Activated naive CD4-positive, alpha-beta T cell treated with anti-CD3 and anti-CD28 coated beads, Interleukin-2, amount 10 ng/mL, durations not matched to agents 7 days and 5 days (primary cell): ENCODE measurements around the gene IQCE.
"Not testable (repeated sequence)": the region's sequence is repeated elsewhere in the genome, so short reads cannot be mapped to it uniquely, and the experiment has no call there.

Experiments
- CTCF ChIA-PET: fragments of 350-600 bp; sonication (Branson Sonifier 250); formaldehyde crosslinking; loops from one replicate; lab custom pipeline; 2021; ENCODE audit warnings: antibody characterized with exemption; lab: Charles Lee
- DNase-seq: peaks from one replicate; pipeline ENCODE4 v3.0.0-alpha.2; 2020
- H3K27ac Mint-ChIP-seq: one replicate; pipeline ENCODE4 v1.8.0; 2021; ENCODE audit warnings: mild to moderate bottlenecking, moderate library complexity, mixed read lengths
- H3K27me3 Mint-ChIP-seq: one replicate; pipeline ENCODE4 v1.8.0; 2021; ENCODE audit warnings: mild to moderate bottlenecking, mixed read lengths
- H3K36me3 Mint-ChIP-seq: one replicate; pipeline ENCODE4 v1.8.0; 2021; ENCODE audit warnings: mixed read lengths
- H3K4me1 Mint-ChIP-seq: one replicate; pipeline ENCODE4 v1.8.0; 2021; ENCODE audit warnings: mixed read lengths
- H3K4me3 Mint-ChIP-seq: one replicate; pipeline ENCODE4 v1.8.0; 2021; ENCODE audit warnings: mild to moderate bottlenecking, moderate library complexity, mixed read lengths
- H3K9me3 Mint-ChIP-seq: one replicate; pipeline ENCODE4 v1.8.0; 2021; ENCODE audit warnings: mixed read lengths

IQCE gene

DNA sequence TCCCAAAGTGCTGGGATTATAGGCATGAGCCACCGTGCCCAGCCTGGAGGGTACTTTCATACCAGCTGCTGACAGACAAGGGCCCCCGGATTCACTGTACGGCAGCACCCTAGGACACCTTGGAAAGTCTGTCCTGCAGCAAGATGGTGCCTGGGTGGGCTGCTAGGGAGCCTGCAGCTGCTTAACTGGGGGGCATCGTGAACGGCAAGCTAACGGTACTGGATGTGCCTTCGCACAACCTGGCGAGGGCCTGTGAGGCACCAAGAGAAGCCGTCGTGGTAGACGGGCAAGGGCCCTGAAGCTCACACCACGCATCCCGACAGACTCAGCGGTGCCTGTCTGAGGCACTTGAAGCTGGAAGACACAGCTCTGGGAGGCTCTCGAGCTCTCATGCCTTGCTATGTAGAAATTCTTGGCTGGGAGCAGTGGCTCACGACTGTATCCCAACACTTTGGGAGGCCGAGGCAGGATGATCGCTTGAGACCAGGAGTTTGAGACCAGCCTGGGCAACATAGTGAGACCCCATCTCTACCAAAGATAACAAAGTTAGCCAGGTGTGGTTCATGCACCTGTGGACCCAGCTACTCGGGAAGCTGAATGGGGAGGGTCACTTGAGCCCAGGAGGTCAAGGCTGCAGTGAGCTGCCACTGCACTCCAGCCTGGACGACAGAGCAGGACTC is 12.9 kb upstream of the IQCE start:
- H3K27ac Mint-ChIP-seq = no peak overlapping the region
- CTCF ChIA-PET = no interaction called here

DNA sequence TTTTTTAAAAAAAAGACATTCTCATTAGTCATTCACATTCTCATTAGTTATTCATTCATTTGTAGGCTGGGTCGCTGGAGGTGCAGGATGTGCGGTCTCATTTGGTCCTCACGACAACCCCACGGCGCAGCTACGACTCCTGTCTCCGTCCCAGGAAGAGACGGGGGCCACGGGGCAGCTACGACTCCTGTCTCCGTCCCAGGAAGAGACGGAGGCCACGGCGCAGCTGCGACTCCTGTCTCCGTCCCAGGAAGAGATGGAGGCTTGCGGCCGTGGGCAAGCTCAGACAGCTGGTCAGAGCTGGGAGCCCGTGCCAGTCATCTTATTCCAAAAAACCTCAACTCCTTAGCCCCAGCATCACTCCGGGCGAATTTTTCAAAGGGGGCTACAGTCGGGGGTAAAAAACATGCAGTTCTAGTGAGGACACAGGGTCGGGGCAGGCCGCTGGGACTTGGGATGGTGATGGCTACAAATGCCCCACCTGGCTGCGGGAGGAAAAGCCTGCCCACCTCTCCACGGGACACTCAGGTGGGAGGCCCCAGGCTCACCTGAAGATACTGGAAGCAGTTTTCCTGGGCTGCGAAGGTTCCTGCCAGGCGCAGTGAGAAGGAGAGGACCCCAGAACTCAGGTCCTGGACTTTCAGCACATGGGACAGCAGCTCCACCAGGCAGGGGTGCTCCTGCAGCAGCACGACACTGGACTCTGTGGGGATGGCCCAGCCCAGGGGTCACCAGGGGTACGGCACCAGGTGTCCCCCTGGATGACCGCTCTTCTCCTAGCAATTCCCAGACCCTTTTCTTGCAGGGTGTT is 11.8 kb upstream of the IQCE start:
- H3K9me3 Mint-ChIP-seq = no peaks in the 10 kb centered on the region
- peaks cover 14% of the 10 kb centered on the region for H3K4me1 Mint-ChIP-seq
- H3K36me3 Mint-ChIP-seq = peaks cover 31% of the 10 kb centered on the region
- H3K27me3 Mint-ChIP-seq = no peaks in the 10 kb centered on the region
- CTCF ChIA-PET = interaction anchor here (0.6 kb wide), 1 partner anchor 157 kb away, joined by 3 read pairs; no protein-coding TSS in a partner anchor
- H3K4me3 Mint-ChIP-seq = no peak overlapping the region
- no peak for DNase-seq
- H3K27ac Mint-ChIP-seq = no peak overlapping the region

More for the DNA sequence above, 12.9 kb upstream of the IQCE start:
- Mint-ChIP-seq H3K27me3 (no peaks in the 10 kb centered on the region), H3K4me3 (no peak overlapping the region), H3K4me1 (peaks cover 10% of the 10 kb centered on the region), H3K36me3 (peaks cover 26% of the 10 kb centered on the region), H3K9me3 (no peaks in the 10 kb centered on the region)
- DNase-seq = no peak

DNA sequence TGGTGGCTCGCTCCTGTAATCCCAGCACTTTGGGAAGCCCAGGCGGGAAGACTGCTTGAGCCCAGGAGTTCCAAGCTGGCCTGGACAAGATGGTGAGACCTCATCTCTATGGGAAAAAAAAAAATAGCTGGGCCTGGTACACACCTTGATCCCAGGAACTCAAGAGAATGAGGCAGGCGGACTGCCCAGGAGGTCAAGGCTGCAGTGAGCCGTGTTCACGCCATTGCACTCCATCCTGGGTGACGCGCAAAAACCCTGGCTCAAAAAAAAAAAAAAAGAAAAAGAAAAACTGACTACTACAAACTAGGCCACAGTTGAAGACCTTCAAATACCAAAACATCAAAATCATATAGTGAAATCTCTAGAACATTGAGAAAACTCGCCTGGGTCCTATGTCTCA is 7.4 kb upstream of the IQCE start:
- CTCF ChIA-PET = no interaction called here
- H3K36me3 Mint-ChIP-seq = peaks cover 33% of the 10 kb centered on the region
- H3K27me3 Mint-ChIP-seq = no peaks in the 10 kb centered on the region

DNA sequence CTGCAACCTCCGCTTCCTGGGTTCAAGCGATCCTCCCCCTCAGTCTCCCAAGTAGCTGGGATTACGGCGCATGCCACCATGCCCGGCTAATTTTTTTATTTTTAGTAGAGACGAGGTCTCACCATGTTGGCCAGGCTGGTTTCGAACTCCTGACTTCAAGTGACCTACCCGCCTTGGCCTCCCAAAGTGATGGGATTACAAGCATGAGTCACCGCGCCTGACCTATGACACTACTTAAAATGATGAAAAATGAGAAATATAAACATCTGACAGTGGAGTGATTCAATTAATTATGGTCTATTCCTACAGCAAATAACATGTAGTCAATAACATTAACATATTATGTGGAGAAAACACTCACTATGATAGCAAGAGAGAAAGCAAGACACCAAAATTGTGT is 5.7 kb upstream of the IQCE start:
- Mint-ChIP-seq H3K36me3 (peaks cover 28% of the 10 kb centered on the region), H3K27me3 (no peaks in the 10 kb centered on the region), H3K9me3 (no peaks in the 10 kb centered on the region), H3K27ac (peak overlapping the region; percentile 68), H3K4me1 (peaks cover 40% of the 10 kb centered on the region), H3K4me3 (peak overlapping the region; percentile 87)
- CTCF ChIA-PET = no interaction called here
- DNase-seq = peak; percentile 9

More for the DNA sequence above, 7.4 kb upstream of the IQCE start:
- H3K9me3 Mint-ChIP-seq = no peaks in the 10 kb centered on the region
- no peak overlapping the region for H3K27ac Mint-ChIP-seq
- no peak overlapping the region for H3K4me3 Mint-ChIP-seq
- H3K4me1 Mint-ChIP-seq = peaks cover 31% of the 10 kb centered on the region
- DNase-seq = no peak

DNA sequence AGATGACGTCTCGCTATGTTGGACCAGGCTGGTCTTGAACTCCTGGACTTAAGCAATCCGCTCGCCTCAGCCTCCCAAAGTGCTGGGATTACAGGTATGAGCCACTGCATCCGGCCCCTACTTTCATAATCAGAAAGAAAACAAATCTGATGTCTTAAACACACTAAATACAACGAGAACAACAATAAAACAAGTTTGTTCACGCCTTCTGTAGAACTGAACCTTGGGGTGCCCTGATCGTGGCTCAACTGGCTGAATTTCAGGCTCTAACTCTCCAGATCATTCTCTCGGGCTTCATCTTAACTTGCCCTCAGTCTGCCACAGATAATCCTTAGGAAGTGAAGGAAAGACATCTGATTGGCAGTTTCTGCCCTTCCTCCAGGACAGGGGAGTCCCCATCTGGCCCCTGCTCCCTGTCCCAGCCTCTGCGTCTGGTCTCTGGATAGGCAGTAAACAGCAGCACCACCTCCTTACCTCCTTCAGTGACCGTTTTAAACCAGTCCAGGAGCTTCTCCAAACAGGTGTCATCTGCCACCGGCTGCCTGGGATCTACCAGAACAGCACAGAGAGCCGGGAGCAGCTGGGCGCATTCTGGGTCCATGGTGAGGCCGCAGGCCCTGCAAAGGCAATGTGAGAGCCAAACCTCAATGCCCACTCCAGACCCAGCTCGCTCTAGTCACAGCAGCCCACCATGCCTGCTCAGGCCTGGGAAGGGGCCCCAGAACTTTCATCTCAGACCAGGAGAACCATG is 4.8 kb upstream of the IQCE start:
- peak; percentile 19 for DNase-seq
- peaks cover 47% of the 10 kb centered on the region for H3K4me1 Mint-ChIP-seq
- H3K27me3 Mint-ChIP-seq = no peaks in the 10 kb centered on the region
- H3K36me3 Mint-ChIP-seq = peaks cover 28% of the 10 kb centered on the region
- peak overlapping the region; percentile 89 for H3K27ac Mint-ChIP-seq
- peak overlapping the region; percentile 87 for H3K4me3 Mint-ChIP-seq
- H3K9me3 Mint-ChIP-seq = no peaks in the 10 kb centered on the region
- CTCF ChIA-PET = interaction anchor here (0.6 kb wide), 1 partner anchor 12 kb away, joined by 3 read pairs; no protein-coding TSS in a partner anchor

DNA sequence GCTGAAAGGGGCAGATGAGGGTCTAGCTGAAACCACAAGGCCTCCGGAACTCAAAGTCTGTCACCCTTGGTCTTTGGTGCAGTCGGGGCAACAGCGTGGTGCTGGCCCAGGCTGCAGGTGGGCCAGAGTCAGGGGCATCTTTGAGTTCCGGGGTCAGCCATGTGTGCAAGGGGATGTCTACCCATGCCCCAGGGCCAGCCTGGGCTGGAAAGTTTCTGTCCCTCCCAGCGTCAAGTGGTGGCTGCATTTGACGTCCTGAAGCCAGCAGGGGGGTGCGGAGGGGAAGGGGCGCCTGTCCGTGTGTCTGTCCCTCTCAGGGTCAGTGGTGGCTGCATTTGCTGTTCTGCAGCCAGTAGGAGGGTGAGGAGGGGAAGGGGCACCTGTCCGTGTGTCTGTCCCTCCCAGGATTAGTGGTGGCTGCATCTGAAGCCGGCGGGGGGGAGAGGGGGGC is 4.1 kb upstream of the IQCE start:
- Mint-ChIP-seq H3K27me3 (no peaks in the 10 kb centered on the region), H3K9me3 (no peaks in the 10 kb centered on the region), H3K4me3 (peak overlapping the region; percentile 87), H3K36me3 (peaks cover 23% of the 10 kb centered on the region), H3K4me1 (peaks cover 43% of the 10 kb centered on the region), H3K27ac (peak overlapping the region; percentile 89)
- DNase-seq = peak; percentile 35
- CTCF ChIA-PET = no interaction called here

DNA sequence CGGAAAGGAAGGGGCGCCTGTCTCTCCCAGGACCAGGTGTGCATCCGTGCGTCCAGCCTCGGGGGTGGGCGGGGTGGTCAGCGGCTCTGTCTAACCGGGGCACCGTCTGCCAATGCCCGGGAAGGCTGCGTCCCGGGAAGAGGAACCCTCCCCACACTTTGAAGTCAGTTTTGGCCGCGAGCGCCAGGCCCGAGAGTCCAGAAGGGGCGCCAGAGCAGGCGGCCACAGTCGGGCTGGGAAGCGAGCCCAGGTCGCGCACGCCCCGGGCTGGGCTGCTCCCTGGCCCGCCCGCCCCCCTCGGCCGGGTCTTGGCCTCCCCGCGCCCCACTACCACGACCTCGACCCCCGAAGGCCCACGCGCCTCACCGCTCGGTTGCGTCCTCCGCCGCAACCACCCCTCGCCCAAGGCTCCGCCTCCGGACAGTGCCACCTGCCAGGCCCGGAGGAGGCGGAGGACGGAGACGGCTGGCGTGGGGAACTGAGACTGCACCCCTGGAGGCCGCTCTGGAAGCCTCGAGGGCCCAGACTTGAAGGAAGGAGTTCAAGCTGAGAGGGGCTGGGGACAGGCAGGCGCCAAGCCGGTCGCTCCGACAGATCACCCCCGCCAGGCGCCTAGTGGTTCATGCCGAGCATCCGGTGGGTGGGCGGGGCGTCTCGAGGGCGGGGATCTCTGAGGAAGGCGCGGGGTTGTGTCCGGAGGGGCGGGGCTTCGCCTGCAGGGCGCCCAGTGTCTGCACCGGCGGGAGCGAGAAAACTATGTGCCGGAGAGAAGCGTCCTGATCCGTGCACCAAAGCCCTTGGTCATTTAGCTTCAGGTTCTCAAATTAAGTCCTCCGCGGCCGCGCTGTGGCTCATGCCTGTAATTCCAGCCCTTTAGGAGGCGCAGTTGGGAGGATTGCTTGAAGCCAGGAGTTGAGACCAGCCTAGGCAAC is 3.4 kb upstream of the IQCE start, which contains the start of gene BRAT1:
BRAT1 (minus strand) TSS at position 404 of the 932 bp plus-strand sequence. CDS start 1,093 bp downstream, outside the sequence.
- peaks cover 48% of the 10 kb centered on the region for H3K4me1 Mint-ChIP-seq
- no peaks in the 10 kb centered on the region for H3K9me3 Mint-ChIP-seq
- peak within 1 kb of the TSS; percentile 92 for H3K27ac Mint-ChIP-seq
- CTCF ChIA-PET = no interaction called here
- H3K4me3 Mint-ChIP-seq = peak within 1 kb of the TSS; percentile 87
- H3K36me3 Mint-ChIP-seq = peaks cover 22% of the 10 kb centered on the region
- H3K27me3 Mint-ChIP-seq = no peaks in the 10 kb centered on the region
- DNase-seq = peak; percentile 98

DNA sequence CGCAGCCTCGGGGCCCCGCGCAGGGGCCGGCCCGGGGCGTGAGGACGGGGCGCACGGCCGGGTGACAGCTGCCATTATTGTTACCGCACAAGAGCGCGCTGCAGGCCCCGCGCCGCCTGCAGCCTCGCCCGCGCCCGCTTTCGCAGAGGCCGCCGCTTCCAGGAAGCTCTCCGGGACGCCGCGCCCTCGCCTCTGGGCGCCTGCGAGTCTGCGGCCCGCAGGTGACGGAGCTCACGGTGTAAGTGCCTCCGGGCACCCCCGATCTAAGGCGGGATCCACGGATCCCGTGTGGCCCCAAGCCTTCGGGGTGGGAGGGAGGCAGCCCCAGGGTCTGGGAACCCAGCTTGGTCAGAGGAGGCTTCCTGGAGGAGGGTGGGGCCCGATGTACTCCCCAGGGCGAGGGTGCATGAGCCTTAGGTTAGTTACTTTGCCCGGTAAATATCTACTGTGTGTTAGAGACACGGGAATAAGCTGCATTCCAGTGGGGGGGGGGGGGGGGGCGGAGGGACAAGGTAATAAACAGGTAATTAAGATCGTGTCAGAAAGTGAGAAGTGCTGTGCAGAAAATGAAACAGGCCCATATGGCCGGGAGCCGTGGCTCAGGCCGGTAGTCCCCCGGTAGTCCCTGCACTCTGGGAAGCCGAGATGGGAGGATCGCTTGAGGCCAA is 638 bp downstream of the IQCE start:
- peak; percentile 61 for DNase-seq
- H3K27me3 Mint-ChIP-seq = no peaks in the 10 kb centered on the region
- peaks cover 1% of the 10 kb centered on the region for H3K36me3 Mint-ChIP-seq
- CTCF ChIA-PET = interaction anchor here (0.9 to 1.4 kb wide), 3 partner anchors 9 to 150 kb away, joined by 3 to 5 read pairs (median 3); no protein-coding TSS in a partner anchor
- no peaks in the 10 kb centered on the region for H3K9me3 Mint-ChIP-seq
- H3K27ac Mint-ChIP-seq = no peak overlapping the region
- peaks cover 29% of the 10 kb centered on the region for H3K4me1 Mint-ChIP-seq
- H3K4me3 Mint-ChIP-seq = peak overlapping the region; percentile 71

DNA sequence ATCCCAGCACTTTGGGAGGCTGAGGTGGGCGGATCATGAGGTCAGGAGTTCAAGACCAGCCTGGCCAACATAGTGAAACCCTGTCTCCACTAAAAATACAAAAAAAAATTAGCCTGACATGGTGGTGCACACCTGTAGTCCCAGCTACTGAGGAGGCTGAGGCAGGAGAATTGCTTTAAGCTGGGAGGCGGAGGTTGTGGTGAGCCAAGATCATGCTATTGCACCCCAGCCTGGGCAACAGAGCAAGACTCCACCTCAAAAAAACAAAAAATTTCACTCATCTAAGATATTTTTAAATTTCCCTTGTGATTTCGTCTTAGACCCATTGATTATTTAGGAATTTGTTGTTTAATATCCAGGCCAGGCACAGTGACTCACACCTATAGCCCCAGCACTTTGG is 5.2 kb downstream of the IQCE start:
- H3K9me3 Mint-ChIP-seq, CTCF ChIA-PET, DNase-seq, H3K36me3 Mint-ChIP-seq, H3K27me3 Mint-ChIP-seq, H3K27ac Mint-ChIP-seq, H3K4me3 Mint-ChIP-seq: not testable (repeated sequence)
- H3K4me1 Mint-ChIP-seq = peaks cover 12% of the 10 kb centered on the region

DNA sequence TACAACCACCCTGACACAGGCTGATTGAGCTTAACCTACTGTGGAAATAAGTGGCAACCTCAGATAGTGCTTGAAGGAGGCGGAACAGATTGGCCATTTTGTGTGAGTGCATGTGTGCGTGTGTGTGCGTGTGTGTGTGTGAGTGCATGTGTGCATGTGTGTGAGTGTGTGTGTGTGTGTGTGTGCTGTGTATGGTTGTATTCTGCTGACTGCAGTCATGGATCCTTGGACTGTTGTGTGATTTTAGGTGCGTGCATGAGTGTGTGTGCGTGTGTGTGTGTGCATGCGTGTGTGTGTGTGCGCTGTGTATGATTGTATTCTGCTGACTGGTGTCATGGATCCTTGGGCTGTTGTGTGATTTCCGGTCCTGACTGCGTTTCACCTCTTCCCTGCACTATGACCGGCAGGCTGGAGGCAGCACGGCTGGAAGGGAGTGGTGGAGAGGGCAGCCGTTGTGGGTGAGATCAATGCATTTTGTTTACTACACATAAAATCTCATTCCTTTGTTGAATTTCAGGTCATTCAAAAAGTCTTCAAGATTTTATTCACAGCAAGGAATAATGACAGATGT is 6.3 kb downstream of the IQCE start:
- no peaks in the 10 kb centered on the region for H3K9me3 Mint-ChIP-seq
- CTCF ChIA-PET = no interaction called here
- peaks cover 3% of the 10 kb centered on the region for H3K36me3 Mint-ChIP-seq
- peaks cover 7% of the 10 kb centered on the region for H3K4me1 Mint-ChIP-seq
- no peak for DNase-seq
- no peak overlapping the region for H3K4me3 Mint-ChIP-seq
- no peak overlapping the region for H3K27ac Mint-ChIP-seq
- H3K27me3 Mint-ChIP-seq = no peaks in the 10 kb centered on the region

DNA sequence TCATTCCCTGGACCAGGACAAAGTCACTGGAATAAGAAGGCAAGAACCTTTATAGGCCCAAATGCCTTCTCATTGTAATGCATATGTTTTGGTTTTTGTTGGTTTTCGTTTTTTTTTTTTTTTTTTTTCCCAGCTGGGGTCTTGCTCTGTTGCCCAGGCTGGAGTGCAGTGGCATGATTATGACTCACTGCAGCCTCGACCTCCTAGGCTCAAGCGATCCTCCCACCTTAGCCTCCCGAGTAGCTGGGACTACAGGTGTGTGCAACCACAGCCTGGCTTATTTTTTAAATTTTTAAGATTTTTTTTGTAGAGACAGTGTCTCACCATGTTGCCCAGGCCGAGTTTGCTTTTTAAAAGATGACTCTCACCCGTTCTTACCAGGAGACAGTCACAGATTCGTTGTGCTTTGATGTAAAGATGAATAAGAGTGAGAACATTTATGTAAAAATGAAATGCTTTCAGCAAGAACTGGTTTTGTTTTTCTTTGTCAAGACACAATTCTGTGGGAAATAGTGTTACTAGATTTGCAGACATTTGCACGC is 7.6 kb downstream of the IQCE start:
- peaks cover 5% of the 10 kb centered on the region for H3K4me1 Mint-ChIP-seq
- H3K36me3 Mint-ChIP-seq = peaks cover 3% of the 10 kb centered on the region
- no peaks in the 10 kb centered on the region for H3K9me3 Mint-ChIP-seq
- no peak overlapping the region for H3K27ac Mint-ChIP-seq
- H3K4me3 Mint-ChIP-seq = no peak overlapping the region
- DNase-seq = no peak
- no peaks in the 10 kb centered on the region for H3K27me3 Mint-ChIP-seq
- CTCF ChIA-PET = interaction anchor here (0.7 kb wide), 1 partner anchor 13 kb away, joined by 3 read pairs; no protein-coding TSS in a partner anchor
